ENCODE results near the gene MMP15.

DNA sequence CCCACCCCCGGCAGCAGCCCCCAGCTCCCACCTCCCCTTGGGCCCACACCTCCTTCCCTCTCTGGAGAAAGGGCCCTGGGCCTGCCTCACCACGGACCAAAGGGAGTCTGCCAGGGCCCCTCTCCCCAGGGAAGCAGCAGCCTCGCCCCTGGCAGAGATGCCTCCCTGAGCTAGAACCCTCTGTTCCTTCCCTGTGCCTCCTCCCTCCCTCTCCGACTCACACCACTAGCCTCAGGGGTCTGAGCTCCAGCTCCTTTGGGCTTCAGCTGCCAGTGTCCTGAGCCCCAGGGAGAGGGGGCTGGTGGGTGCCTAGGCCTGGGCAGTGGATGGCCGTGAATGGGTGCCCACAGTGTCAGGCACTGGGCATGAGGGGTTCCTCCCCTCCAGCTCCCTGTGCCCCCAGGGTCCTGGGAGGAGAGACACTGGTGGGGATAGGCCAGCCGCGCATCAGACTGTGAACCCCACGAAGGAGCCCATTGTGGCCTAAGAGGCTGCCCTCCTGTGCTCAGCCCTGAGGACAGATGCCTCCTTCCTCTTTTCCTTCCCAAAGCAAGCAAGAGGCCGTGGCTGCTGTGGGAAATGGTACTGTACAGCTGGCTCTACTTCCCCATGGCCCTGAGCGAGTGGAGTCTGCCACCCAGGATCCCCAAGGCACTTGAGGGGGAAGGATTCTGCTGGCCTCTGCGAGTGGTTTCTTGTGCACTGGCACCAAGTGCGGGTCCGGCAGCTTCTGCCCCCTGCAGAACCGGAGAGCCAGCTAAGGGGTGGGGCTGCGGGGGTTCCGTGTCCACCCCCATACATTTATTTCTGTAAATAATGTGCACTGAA is 20.7 kb downstream of the MMP15 start:
- TF ChIP-seq, protein P1, sequence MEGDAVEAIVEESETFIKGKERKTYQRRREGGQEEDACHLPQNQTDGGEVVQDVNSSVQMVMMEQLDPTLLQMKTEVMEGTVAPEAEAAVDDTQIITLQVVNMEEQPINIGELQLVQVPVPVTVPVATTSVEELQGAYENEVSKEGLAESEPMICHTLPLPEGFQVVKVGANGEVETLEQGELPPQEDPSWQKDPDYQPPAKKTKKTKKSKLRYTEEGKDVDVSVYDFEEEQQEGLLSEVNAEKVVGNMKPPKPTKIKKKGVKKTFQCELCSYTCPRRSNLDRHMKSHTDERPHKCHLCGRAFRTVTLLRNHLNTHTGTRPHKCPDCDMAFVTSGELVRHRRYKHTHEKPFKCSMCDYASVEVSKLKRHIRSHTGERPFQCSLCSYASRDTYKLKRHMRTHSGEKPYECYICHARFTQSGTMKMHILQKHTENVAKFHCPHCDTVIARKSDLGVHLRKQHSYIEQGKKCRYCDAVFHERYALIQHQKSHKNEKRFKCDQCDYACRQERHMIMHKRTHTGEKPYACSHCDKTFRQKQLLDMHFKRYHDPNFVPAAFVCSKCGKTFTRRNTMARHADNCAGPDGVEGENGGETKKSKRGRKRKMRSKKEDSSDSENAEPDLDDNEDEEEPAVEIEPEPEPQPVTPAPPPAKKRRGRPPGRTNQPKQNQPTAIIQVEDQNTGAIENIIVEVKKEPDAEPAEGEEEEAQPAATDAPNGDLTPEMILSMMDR (IDR thresholded peaks at IDR 0.05; ENCODE audit: extremely low read depth in 1 of 2, insufficient read depth in 1 of 2, low read depth in 1 of 2, low read length in 2 of 2) = no peak
- TF ChIP-seq POLR2A (IDR thresholded peaks at IDR 0.05; ENCODE audit: low read depth, low read length) = no peak
- TF ChIP-seq, protein P2, sequence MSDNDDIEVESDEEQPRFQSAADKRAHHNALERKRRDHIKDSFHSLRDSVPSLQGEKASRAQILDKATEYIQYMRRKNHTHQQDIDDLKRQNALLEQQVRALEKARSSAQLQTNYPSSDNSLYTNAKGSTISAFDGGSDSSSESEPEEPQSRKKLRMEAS (IDR thresholded peaks at IDR 0.05; ENCODE audit: insufficient read depth, insufficient read length) = no peak
- TF ChIP-seq JUN (IDR thresholded peaks at IDR 0.05; ENCODE audit: borderline replicate concordance, insufficient read depth, insufficient read length, low read depth) = no peak
- no peak for TF ChIP-seq EZH2 (IDR thresholded peaks at IDR 0.05; ENCODE audit: borderline replicate concordance, low read depth, low read length, severe bottlenecking)
- TF ChIP-seq POLR2AphosphoS5 (IDR thresholded peaks at IDR 0.05; ENCODE audit: insufficient read depth, low read depth, low read length) = no peak
- no peak for TF ChIP-seq MYC (IDR thresholded peaks at IDR 0.05; ENCODE audit: low read depth, low read length)
- no peak for TF ChIP-seq GATA2 (IDR thresholded peaks at IDR 0.05; ENCODE audit: insufficient read depth, insufficient read length, low read depth, low read length)

All from endothelial cell of umbilical vein (primary cell).